K562 (cell line): ENCODE data around the gene CPED1. TPM values are rescaled to one million over a fixed set of nuclear protein-coding genes. Genes with fewer than 3 reads are reported as not detected.
A peak's percentile ranks its signal among the peaks of the same experiment; 100 is the strongest.

Experiments
- ATF3 ChIP-seq, 2 experiments: fragments of 450-650 bp in 1 of 2; sonication (generic) in 1 of 2; formaldehyde crosslinking in 1 of 2; IDR thresholded peaks in 1 of 2; conservative IDR thresholded peaks in 1 of 2; 2 replicates each; pipeline versions ENCODE4 v1.6.1 to v1.8.1; 2016 to 2023; ENCODE audit warnings: mild to moderate bottlenecking in 2 of 2, moderate library complexity in 2 of 2, inconsistent platforms in 1 of 2, missing genetic modification reagents in 1 of 2
- BCL6 ChIP-seq: fragments of 250-450 bp; sonication (Bioruptor Pico); IDR thresholded peaks from 2 replicates; pipeline ENCODE4 v1.4.0; 2020
- BMI1 ChIP-seq: fragments of 150-350 bp; IDR thresholded peaks from 2 replicates; pipeline ENCODE4 v1.6.1; 2014; ENCODE audit warnings: low read length
- CBFA2T2 ChIP-seq: fragments of 450-650 bp; conservative IDR thresholded peaks from 2 replicates; pipeline ENCODE4 v1.6.1; 2017; ENCODE audit warnings: mild to moderate bottlenecking
- DNMT1 ChIP-seq: fragments of 450-650 bp; IDR thresholded peaks from 2 replicates; pipeline ENCODE4 v1.6.1; 2016; ENCODE audit warnings: antibody characterized with exemption, mild to moderate bottlenecking
- ESRRA ChIP-seq: fragments of 450-650 bp; IDR thresholded peaks from 2 replicates; pipeline ENCODE4 v1.6.1; 2014; ENCODE audit warnings: low read depth, mild to moderate bottlenecking, moderate library complexity, borderline replicate concordance
- FOXK2 ChIP-seq, 2 experiments: fragments of 450-650 bp; IDR thresholded peaks in 1 of 2; conservative IDR thresholded peaks in 1 of 2; 2 replicates each; pipeline ENCODE4 v1.6.1; 2016; ENCODE audit warnings: low read depth in 2 of 2, mild to moderate bottlenecking in 1 of 2
- HDAC6 ChIP-seq: IDR thresholded peaks from 2 replicates; pipeline ENCODE4 v1.6.1; 2012; ENCODE audit warnings: low read depth, mild to moderate bottlenecking, control low read depth, inconsistent platforms, low read length, moderate library complexity
- IRF1 ChIP-seq: sonication (generic); formaldehyde crosslinking; IDR thresholded peaks from 2 replicates; pipeline ENCODE4 v1.8.0; 2022; ENCODE audit warnings: missing genetic modification reagents, mild to moderate bottlenecking, borderline replicate concordance
- KHSRP ChIP-seq: fragments of 450-650 bp; IDR thresholded peaks from 2 replicates; pipeline ENCODE4 v1.6.1; 2017
- RCOR1 ChIP-seq, 2 experiments: IDR thresholded peaks; 2 replicates each; pipeline ENCODE4 v1.6.1; 2012; ENCODE audit warnings: low read depth in 2 of 2, low read length in 2 of 2, borderline replicate concordance in 1 of 2, improper control_type of control experiment in 1 of 2
- RNF219 ChIP-seq: fragments of 250-450 bp; sonication (Bioruptor Pico); IDR thresholded peaks from 2 replicates; pipeline ENCODE4 v1.5.0; 2022; ENCODE audit warnings: mild to moderate bottlenecking
- SMARCE1 ChIP-seq: fragments of 450-650 bp; IDR thresholded peaks from 2 replicates; pipeline ENCODE4 v1.7.1; 2016; ENCODE audit warnings: mild to moderate bottlenecking
- SNRNP70 ChIP-seq: fragments of 200-400 bp; formaldehyde crosslinking; optimal IDR thresholded peaks from 2 replicates; pipeline ENCODE3; 2017; ENCODE audit warnings: low read depth, low read length
- TEAD1 ChIP-seq, 2 experiments: fragments of 450-650 bp in 1 of 2; sonication (generic) in 1 of 2; formaldehyde crosslinking; IDR thresholded peaks; 2 replicates each; pipeline versions ENCODE4 v1.4.0 to v1.8.0; 2020 to 2022; ENCODE audit warnings: mild to moderate bottlenecking in 2 of 2, missing genetic modification reagents in 1 of 2
- ZNF174 ChIP-seq: fragments of 250-450 bp; sonication (Bioruptor Pico); IDR thresholded peaks from 2 replicates; pipeline ENCODE4 v1.4.0; 2020; ENCODE audit warnings: mild to moderate bottlenecking
- ZNF274 ChIP-seq: IDR thresholded peaks from 2 replicates; pipeline ENCODE4 v1.6.1; 2011; ENCODE audit warnings: low read depth, mild to moderate bottlenecking, low read length, moderate library complexity, borderline replicate concordance
- ZNF347 ChIP-seq: fragments of 450-650 bp; formaldehyde crosslinking; IDR thresholded peaks from 2 replicates; pipeline ENCODE4 v1.4.0; 2020; ENCODE audit warnings: low read depth, mild to moderate bottlenecking, moderate library complexity
- ZNF583 ChIP-seq: fragments of 250-450 bp; sonication (Bioruptor Pico); IDR thresholded peaks from 2 replicates; pipeline ENCODE4 v1.4.0; 2020
- ZZZ3 ChIP-seq: fragments of 450-650 bp; IDR thresholded peaks from 2 replicates; pipeline ENCODE4 v1.6.1; 2016; ENCODE audit warnings: antibody characterized with exemption, mild to moderate bottlenecking, moderate library complexity
- polyA plus RNA-seq, 8 experiments: library from polyadenylated mRNA; depleted of rRNA in 4 of 8; stranded (reverse) in 5 of 8; unstranded in 3 of 8; fragments of >200 nt; fragmentation: Nextera tagmentation in 2 of 8; fragmentation: Illumina TruSeq in 1 of 8; extraction: Ambion mirVana in 2 of 8; extraction: Trizol in 1 of 8; gene quantifications; 2 replicates each; pipeline versions ENCODE4 v1.2.1 to v1.2.3, GENCODE V29; 2011 to 2014; ENCODE audit warnings: inconsistent platforms in 1 of 8, missing spikeins in 1 of 8
- total RNA-seq, 7 experiments: library from RNA; depleted of rRNA in 6 of 7; stranded (reverse); fragments of >200 nt in 6 of 7; fragmentation: Illumina TruSeq in 2 of 7; extraction: Trizol in 2 of 7; gene quantifications; 2 replicates each; pipeline versions ENCODE4 v1.2.1 to v1.2.3, GENCODE V29; 2011 to 2021; ENCODE audit warnings: low replicate concordance in 1 of 7
- TF ChIP-seq, protein P1 (sequence below): fragments of 450-650 bp; IDR thresholded peaks from 2 replicates; pipeline ENCODE4 v1.6.1; 2017; ENCODE audit warnings: mild to moderate bottlenecking, moderate library complexity
- TF ChIP-seq, protein P2 (sequence below): fragments of 250-450 bp; sonication (Bioruptor Pico); IDR thresholded peaks from 2 replicates; pipeline ENCODE4 v1.5.0; 2020; ENCODE audit warnings: mild to moderate bottlenecking

The CPED1 gene
- total and polyA plus RNA-seq, 9 of the 15 experiments (the other 6 are each of a cell fraction or from before 2014, with no cell fraction given): 195 to 393 (median 290) TPM

DNA sequence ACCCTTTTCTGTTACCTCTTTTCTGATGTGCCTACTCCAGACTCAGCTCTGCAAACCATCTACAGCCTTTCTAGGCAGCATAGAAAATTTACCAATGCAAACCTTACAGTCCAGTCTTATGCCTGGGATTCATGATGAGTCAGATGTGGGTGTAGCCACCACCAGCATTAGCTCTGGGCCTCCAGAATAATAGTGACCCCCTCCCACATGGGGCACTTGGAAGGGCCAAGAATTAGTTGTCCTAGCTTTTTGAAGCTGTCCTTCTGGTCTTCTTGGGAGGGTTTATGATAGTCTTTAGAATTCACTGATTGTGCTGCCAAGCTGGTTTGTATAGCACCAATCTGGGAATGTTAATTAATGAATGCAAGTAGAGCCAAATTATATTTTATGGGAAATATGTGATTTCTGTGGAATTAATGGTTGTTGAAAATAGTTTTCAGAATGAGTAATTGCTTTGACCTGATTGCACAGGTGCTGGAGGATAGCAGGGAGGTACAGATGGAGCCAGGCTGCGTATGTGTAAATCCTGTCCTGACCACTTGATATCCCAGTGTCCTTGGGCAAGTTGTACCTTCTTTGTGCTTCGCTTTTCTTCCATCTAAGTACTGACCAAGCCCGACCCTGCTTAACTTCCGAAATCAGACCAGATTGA lies 94.8 kb downstream of the CPED1 start (continued):
- TF ChIP-seq, protein P1, sequence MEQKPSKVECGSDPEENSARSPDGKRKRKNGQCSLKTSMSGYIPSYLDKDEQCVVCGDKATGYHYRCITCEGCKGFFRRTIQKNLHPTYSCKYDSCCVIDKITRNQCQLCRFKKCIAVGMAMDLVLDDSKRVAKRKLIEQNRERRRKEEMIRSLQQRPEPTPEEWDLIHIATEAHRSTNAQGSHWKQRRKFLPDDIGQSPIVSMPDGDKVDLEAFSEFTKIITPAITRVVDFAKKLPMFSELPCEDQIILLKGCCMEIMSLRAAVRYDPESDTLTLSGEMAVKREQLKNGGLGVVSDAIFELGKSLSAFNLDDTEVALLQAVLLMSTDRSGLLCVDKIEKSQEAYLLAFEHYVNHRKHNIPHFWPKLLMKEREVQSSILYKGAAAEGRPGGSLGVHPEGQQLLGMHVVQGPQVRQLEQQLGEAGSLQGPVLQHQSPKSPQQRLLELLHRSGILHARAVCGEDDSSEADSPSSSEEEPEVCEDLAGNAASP: no peak
- TF ChIP-seq HDAC6 (no peak), BMI1 (no peak), ZNF174 (CRISPR knock-in tag) (no peak), ZNF274 (peak; percentile 41; the same call in 1 of the 2 replicates), DNMT1 (no peak), CBFA2T2 (no peak), ZNF347 (CRISPR knock-in tag) (peak; percentile 44; the same call in 1 of the 2 replicates), ATF3 (IDR thresholded peaks at IDR 0.05) (peak; percentile 79), ATF3 (CRISPR knock-in tag; conservative IDR thresholded peaks at IDR 0.05) (0 out of 2 replicates have a peak, but pooled peaks have one; percentile 25), TEAD1 (CRISPR knock-in tag; IDR thresholded peaks at IDR 0.05) (no peak), SNRNP70 (no peak), ZZZ3 (no peak), SMARCE1 (peak; percentile 52; the same call in 1 of the 2 replicates), FOXK2 (conservative IDR thresholded peaks at IDR 0.05 in 1 of 2, IDR thresholded peaks at IDR 0.05 in 1 of 2; ENCODE audit: low read depth in 2 of 2) (no peak), RCOR1 (IDR thresholded peaks at IDR 0.05; ENCODE audit: borderline replicate concordance in 1 of 2, low read depth in 2 of 2, low read length in 2 of 2) (peak in 1 of 2 experiments; percentile 40; a peak in 1 of 4 replicates), KHSRP (no peak), IRF1 (no peak), ESRRA (no peak), RNF219 (CRISPR knock-in tag) (no peak), ZNF583 (no peak), BCL6 (CRISPR knock-in tag) (no peak)
- TF ChIP-seq, protein P2, sequence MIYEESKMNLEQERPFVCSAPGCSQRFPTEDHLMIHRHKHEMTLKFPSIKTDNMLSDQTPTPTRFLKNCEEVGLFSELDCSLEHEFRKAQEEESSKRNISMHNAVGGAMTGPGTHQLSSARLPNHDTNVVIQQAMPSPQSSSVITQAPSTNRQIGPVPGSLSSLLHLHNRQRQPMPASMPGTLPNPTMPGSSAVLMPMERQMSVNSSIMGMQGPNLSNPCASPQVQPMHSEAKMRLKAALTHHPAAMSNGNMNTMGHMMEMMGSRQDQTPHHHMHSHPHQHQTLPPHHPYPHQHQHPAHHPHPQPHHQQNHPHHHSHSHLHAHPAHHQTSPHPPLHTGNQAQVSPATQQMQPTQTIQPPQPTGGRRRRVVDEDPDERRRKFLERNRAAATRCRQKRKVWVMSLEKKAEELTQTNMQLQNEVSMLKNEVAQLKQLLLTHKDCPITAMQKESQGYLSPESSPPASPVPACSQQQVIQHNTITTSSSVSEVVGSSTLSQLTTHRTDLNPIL: 0 out of 2 replicates have a peak, but pooled peaks have one; percentile 31
